HG02678 (cell line): ENCODE measurements around the gene MAP3K20.
A peak's percentile ranks its signal among the peaks of the same experiment; 100 is the strongest.

ENCODE experiments used
- ATAC-seq: cut with Tn5 transposase; IDR thresholded peaks from one replicate; pipeline ENCODE4 v1.9.1; 2021; ENCODE audit warnings: mild to moderate bottlenecking, moderate library complexity; ENCODE audit not compliant: unreplicated experiment

MAP3K20 gene

GRCh38 chr2:173050684-173051083 is 25.0 kb upstream of the MAP3K20 start:
- no peak for ATAC-seq

DNA sequence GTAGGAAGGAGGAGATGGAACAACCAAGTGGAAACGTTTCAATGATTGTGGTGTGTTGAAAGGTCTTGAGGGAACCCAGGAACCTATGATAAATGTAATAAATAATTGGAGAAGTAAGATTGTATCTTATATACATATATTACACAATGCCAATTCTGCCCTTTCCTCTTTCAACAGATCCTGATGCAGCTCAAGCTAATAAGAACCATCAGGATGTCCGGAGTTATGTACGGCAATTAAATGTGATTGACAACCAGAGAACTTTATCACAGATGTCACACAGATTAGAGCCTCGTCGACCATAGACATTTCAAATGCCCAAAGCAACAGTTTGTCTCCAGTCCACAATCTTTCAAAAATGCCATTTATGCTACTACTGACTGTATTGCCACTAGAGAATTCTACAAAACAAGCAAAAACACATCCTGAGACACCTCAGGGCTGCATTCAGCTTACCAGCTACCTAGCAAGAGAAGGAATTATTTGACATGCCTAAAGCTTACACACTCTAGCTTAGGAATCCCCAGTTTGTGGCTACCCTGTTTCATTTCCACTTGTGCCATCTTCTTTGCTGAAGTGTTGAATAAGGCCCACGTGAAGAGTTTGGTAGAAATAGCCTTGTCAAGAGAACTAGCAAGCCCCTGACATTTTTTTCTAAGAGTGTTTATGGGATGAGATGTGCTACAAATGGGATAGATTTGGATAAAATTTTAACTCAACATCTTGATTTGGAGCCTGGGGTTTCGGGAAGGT is 24.0 kb upstream of the MAP3K20 start:
- no peak for ATAC-seq

DNA sequence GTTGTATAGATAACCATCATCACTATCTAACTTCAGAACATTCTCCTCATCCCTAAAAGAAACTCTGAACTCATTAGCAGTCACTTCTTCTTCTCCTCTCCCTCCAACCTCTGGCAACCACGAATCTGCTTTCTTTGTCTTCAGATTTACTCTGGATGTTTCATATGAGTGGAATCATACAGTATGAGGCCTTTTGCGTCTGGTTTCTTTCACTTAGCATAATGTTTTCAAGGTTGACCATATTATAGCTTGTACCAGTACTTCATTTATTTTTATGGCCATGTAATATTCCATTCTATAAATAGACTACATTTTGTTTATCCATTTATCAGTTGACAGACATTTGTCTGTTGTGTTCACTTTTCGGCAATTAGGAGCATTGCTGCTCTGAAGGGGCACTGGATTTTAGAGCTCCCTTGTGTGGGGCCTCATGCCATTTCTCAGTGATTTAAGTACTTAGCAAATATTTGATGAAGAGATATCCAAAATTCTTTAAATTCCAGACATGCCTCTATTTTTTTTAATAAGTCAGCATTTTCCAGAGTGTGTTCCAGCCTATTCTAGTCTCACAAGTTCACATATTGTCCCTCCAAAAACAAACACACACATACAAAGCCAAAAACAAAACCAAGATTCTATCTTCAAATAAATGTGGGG is 22.5 kb upstream of the MAP3K20 start:
- no peak for ATAC-seq

- ATAC-seq = no peak
Measured at GRCh38 chr2:173054466-173054865, 21.2 kb upstream of the MAP3K20 start.

DNA sequence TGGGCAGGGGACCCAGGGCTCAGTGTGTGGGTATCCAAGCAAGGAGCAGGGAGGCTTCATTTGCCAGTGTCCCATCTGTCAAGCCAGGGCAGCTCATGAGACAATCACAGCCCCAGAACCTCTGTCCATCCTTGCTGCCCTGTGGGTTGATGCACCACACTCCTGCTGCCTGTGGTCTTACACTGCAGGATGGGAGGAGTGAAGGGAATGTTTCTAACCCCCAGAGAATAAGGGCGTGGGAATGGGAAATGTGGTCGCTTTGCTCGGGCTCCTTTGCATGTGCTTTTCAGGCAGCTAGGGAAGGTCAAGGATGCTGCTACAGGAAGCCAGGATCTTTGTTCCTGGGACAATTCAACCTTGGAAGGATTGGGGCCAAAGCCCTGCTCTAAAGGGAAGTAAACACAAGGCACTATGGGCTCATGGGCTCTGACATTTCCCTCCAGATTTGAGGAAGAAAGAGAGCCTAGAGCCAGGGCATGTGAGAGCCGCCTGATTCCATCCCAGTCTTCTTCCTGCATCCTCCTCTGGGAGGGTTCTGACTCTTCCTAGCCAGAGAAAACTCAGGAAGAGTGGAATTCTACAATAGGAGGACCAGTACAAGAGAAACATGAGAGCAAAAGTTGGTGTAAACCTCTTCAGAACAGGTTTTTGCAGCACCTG is 18.8 kb upstream of the MAP3K20 start:
- no peak for ATAC-seq

DNA sequence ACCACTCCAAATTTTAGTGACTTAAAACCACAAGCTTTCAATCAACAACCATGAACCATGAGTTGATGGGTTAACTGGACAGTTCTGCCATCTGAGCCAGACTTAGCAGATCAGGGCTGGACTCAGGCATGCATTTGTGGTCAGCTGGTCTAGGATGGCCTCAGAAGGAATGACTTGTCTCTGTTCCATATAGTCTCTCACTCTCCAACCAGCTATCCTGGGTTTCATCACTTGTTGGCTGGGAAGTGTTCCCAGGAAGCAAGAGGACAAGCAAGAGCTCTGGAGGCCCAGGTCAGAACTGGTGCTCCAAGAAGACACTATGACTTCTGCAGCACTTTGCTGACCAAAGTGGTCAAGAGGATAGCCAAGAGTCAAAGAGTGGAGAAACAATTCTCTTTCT is 17.5 kb upstream of the MAP3K20 start:
- no peak for ATAC-seq

GRCh38 chr2:173058673-173059072 is 17.0 kb upstream of the MAP3K20 start:
- no peak for ATAC-seq

DNA sequence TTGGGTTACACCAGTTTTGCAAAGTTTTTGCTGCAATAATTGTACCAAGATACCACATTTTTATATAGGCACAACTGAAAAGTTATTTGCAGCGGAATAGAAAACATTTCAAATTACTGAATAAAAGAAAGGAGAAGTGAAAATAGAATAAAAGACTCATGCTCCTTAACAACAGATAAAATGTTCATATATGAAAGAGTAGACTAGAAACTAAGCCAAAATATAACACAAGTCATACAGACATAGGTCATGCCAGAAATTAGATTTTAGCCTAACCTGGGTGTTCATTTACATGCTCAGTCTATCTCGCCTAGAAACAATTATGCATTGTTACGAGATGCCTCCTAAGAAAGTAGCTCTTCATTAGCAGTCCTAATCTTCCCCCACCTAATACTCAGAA is 16.4 kb upstream of the MAP3K20 start:
- no peak for ATAC-seq

DNA sequence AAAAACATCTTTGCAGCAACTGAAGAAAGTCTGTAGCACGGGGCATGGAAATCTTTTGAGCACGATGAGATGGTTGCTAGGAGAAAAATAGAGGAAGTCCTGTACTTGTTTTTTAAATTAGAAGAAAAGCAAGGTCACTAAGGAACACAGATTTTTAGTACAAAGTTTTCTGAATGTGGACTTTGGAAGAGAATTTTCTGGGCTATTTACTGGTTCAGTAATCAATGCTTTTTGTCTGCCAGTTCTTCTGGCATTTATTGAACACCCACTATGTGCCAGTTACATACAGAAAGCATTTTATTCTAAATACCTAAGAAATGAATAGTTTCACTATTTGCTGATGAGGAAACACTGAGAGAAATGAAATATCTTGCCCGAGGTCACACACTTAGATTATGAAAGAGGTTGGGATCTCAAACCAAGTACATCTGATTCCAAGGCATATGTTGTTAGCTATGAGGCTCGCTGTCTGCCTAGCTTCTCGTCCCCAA is 15.6 kb upstream of the MAP3K20 start:
- no peak for ATAC-seq

DNA sequence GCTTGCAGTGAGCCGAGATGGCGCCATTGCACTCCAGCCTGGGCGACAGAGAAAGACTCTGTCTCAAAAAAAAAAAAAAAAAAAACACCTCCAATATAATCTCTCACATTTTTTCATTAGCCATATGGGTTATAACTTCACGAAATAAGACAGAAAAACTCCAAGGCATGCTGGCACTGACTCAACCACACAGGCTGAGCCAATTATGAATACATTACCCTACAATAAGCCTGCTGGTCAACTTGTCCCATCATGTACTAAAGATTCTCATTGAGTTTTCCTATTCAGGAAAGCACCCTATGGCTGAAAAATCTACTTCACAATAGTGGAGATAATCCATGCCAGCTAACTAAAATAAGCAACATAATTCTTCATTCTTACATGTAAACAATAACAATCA is 12.8 kb upstream of the MAP3K20 start:
- no peak for ATAC-seq

- no peak for ATAC-seq
Measured at GRCh38 chr2:173064151-173064805, 11.4 kb upstream of the MAP3K20 start.

- no peak for ATAC-seq
Measured at GRCh38 chr2:173066887-173067676, 8.6 kb upstream of the MAP3K20 start.

DNA sequence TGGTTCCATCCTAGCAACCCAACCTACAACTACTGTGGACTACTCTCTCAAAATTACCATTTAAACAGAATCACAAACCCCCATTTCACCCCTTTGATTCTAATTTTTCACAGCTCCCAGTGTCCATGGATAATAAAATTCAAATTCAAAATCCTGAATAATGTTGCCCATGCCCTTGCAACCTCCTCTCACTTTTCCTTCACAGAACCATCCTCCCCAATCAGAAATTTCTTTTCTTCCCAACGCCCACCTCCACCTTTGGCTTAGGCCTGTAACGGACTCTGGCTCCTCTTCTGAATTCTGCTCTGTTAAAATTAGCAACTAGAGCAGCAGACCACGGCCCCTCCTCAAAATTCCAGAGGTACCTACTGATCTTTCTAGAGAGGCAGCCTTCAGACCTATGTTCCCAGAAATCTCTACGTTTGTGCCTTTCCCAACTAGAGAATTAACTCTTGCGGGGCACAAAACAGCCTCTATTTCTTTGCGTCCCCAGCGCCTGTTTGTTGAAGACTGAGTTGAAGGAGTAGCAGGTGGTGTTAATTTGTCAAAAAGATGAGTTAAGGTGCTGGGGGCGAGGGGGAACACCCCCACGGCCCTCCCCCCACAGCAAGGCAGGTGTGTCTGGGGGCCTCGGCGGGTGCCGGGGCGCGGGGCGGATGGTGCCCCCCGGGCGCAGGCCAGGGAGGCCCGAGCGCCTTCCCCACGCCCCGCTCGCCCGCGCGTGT is 428 bp upstream of the MAP3K20 start:
- no peak for ATAC-seq

DNA sequence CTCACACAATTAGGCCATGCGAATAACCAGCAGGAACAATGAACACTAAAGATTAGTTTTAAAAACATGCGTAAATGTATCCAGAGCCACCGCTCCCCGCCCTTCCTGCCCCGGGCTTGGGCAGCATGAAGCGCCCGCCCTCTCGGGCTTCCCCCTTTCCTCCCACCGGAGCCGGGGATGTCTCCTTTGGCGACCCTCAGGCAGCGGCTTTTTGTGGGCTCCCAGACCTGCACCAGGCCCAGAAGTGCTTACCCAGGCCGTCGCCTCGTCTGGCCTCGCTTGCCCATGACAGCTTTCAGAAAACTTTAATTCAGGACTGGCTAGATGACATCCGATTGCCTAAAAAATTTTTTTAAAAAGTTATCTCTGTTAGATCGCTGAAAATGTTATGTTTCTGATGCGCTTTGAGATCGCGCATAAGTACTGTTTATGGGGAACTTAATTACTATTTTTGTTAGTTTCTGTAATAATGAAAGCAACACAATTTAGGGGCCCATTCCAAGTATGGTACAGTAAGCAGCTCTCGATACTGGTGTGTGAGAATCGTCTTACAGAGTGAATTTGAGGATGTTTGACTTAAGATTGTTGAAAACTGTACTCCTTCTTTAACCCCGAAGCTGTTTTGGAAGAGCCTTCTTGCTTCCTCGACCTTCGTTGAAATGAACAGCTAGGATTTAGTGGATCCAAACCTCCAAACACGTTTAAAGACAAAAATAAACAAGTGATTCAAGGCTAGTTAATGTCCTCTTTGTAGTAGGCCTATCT is 1.1 kb downstream of the MAP3K20 start:
- peak; percentile 27 for ATAC-seq

DNA sequence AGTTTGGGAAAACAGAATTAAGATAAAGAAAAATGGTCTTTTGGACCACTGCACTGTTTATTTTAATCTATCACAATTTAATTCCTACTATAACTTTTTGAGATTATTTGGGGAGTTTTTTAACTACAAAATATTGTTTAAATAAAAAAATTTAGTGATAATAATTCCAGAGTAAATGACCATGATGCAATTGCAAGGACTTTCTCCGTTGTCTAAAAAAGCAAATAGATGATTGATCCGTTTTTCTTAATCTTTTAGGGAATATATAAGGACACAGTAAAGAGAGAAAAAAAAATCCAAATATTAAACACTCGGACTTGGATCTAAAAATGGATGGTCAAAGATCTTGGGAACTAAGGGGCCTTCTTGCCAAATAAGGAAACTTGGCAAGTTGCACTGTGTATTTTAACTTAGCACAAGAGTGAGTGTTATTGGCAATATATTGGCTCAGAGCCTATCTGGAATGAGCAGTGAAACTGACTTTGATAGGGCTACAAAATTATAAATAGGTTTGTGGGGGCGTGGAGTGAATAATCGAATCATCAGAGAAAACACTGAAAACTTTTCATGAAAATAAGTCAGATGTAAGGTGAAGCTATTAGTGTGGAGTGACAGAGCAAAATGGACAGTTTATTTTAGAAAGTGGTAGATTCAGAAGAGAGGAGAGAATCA is 2.0 kb downstream of the MAP3K20 start:
- ATAC-seq = no peak

- no peak for ATAC-seq
Measured at GRCh38 chr2:173079141-173079540, 3.5 kb downstream of the MAP3K20 start.

GRCh38 chr2:173079973-173080860 is 4.6 kb downstream of the MAP3K20 start:
- ATAC-seq = no peak
